HG03060 (cell line): ENCODE data around the gene PRELID1.
"Not testable (repeated sequence)": the region's sequence is repeated elsewhere in the genome, so short reads cannot be mapped to it uniquely, and the experiment has no call there.

Source experiments
- ATAC-seq: cut with Tn5 transposase; IDR thresholded peaks from one replicate; pipeline ENCODE4 v1.9.1; 2021; ENCODE audit warnings: low read depth, moderate number of reproducible peaks; ENCODE audit not compliant: unreplicated experiment

PRELID1 gene

DNA sequence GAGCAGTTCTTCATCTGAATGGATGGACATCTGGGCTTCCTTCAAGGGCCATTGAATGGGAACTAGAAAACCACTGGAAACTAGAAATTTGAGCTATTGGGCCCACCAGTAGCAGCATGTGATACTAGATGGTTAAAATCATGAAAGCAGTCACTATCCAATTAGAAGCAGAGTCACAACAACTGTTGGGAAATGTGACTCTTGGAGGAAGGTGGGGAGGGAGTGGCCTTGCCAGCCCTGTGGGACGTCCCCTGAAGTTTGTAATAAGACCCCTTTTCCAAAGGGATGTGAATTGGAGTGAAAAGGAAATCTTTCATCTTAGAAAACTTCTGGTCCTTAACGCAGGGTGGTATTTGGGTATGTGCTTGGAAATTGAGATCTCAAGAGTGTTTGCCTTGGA is 5.7 kb upstream of the PRELID1 start:
- ATAC-seq, result no peak

DNA sequence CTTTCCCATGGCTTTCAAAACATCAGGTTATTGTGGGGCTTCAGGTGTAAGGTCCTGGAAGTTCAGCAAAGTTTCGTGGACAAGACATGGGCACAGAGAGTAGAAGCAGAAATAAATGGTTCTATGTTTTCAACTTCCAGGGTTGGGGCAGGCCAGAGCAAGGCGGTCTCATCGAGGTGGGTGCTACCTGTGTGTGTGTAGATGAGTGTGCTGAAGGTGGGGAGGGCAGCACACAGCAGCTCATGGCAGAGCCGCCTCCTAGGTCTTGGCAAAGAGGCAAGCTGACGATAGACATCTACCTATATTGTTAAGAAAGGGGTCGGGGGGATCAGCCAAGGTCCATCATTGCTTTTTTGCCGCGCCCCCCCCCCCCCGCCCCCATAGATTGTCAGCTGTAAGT is 3.9 kb upstream of the PRELID1 start:
- ATAC-seq, result no peak

- peak; percentile 26 for ATAC-seq
Observed at GRCh38 chr5:177300236-177300880, 3.2 kb upstream of the PRELID1 start.

- ATAC-seq, result no peak
Observed at GRCh38 chr5:177300951-177301350, 2.6 kb upstream of the PRELID1 start.

GRCh38 chr5:177301503-177302165 is 2.0 kb upstream of the PRELID1 start:
- no peak for ATAC-seq

GRCh38 chr5:177302354-177303110 is 1.1 kb upstream of the PRELID1 start:
- no peak for ATAC-seq

DNA sequence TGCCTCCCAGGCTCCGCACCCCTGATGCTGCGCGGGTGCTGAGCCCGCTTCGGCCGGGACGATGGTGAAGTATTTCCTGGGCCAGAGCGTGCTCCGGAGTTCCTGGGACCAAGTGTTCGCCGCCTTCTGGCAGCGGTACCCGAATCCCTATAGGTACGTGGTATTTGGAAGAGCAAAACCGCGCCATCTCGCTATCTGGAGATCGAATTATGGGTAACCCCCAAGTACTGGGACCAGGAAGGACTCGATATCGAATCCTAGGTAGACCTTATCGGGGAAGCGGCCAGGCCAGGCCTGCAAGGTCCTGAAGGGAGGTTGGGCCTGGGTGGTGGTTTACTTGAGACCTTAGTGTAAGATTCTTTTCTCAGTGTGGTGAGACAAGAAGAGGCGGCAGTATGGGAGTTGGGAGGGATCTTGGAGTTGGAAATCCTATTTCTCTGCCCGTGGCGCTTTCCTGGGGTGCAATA is 359 bp downstream of the PRELID1 start:
- ATAC-seq, result no peak

DNA sequence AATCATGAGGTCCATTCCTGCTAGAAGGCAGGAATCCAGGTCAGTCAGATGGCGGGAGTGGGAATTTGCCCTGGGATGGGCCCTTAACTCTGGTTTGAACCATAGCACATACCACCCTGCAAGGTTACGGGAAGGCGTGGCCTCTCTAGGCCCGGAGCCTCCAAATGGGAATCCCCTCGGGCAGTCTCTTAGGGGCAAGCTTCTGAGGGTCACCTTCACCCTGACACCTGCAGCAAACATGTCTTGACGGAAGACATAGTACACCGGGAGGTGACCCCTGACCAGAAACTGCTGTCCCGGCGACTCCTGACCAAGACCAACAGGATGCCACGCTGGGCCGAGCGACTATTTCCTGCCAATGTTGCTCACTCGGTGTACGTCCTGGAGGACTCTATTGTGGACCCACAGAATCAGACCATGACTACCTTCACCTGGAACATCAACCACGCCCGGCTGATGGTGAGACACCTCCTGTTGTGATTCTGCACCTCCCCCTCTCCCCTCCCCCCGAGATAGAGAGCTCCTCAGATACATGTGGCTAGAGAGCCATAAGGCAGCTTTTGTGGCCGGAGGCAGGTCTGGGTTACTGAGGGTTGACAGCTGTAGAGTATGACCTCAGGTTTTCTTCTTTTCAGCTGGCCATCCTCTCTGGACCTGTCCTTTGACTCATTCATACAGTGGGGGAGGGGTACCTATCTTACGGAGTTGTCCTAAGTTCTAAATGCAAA is 957 bp downstream of the PRELID1 start:
- ATAC-seq, result no peak

- not testable (repeated sequence) for ATAC-seq
Observed at GRCh38 chr5:177306103-177306640, 2.6 kb downstream of the PRELID1 start.

GRCh38 chr5:177306674-177307543 is 3.3 kb downstream of the PRELID1 start:
- ATAC-seq, result no peak

GRCh38 chr5:177307544-177308363 is 4.2 kb downstream of the PRELID1 start:
- ATAC-seq, result no peak

DNA sequence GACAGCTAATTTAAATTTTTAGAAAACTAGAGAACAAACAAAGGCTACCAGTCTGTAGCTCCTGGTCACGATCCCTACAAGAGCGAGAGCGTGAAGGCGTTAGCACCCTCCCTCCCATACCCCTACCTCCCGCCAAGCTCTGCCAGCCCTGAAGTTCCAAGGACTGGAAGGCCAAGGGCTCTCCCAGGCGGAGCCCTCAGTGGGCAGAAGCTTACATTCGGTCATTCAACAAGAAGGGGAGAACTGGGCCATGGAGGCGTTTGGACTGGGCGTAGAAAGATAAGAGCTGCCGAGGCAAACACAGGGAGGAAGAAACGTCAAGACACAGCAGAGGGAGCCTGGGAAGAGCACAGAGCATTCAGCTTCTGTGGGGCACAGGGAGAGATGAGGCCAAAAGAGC is 5.1 kb downstream of the PRELID1 start:
- no peak for ATAC-seq

- ATAC-seq, result no peak
Observed at GRCh38 chr5:177309351-177310191, 6.0 kb downstream of the PRELID1 start.

DNA sequence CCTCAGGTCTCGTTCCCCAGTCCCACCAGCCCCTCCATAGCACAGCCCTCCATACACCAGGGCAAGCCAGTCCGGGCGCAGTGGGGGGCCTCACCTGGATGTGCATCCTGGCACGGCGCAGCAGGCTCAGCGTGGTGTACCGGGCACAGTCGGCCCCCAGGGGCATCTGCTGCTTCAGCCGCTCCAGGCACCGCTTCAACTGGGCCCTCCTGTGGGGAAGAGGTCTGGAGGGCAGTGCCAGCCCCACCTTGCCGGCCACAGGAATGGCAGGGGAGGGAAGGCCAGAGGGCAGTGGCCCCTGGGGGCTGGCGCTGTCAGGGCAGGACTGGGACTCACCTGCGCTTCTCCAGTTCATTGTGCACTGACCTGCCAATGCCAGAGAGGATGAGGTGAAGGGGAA is 6.7 kb downstream of the PRELID1 start:
- no peak for ATAC-seq

DNA sequence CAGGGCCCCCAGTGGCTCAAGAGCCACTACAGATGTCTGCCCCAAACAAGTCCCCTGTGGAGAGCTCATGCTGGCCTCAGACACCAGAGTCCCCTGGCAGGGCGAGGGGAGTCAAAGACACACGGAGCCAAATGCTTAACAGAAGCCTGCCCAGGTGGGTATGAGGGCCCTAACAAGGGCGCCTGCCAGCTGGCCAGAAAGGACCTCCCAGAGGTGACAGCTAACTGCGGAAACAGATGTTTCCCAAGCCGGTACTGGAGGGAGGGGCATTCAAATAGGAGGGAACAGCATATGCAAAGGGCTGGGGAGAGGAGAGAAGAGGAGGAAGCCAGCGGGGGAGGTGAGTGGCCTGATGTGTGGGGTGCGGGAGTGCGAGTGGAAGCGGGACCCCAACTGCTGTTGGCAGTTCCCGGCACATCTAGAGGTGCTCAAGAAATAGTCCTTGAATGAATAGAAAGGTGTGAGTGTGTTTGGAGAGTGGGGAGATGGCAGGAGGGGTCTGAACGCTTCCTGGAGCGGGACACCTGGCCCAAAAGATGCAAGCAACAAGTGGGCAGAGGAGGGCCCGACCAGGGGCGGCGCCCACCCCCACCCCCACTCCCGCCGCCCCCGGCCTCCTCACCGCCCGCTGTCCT is 7.3 kb downstream of the PRELID1 start:
- no peak for ATAC-seq

- ATAC-seq, result no peak
Observed at GRCh38 chr5:177311392-177311722, 7.8 kb downstream of the PRELID1 start.

DNA sequence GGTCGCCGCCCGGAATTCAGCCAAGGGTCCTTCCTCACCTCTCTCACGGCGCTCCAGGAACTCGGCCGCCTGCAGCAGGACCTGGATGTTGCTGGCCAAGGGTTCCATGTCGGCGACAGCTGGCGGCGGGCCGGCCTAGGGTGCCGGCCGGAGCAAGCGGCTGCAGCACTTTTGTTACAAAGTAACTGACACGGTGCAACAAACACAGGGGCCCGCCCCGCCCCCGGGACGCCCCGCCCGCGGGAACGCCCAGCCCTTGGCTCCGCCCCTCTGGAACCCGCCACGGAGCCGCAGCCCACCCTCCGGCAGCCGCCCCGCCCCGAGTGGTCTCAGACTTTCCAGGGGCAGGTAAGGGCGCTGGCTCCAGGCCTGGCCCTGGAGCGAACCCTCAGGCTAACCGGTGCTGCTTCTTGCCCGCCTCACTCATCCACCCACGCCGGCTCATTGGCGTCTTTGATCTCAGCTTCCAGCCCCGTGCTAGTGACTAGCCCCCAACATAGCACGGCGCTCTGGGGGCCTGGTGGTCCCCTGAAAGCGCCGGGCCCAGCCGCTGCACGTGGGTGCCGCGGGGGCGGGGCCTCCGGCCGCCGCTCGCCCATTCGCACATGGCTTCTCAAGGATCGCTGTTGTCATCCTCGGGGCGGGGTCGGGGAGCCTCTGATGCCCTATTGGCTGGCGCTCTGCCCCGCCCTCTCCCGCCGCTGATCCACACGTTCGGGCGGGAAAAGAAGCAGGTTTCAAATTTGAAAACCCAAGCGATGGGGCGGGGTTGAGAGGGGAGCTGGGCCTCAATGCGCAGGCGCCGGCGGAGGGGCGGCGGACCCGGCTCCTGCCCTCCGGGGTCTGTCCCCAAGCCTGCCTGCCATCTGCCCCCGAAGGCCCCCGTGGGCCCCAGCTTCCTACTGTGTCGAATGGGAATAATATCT is 8.4 kb downstream of the PRELID1 start, which contains the start of gene MXD3:
Gene MXD3 (minus strand): TSS at position 176 of the 926 bp plus-strand sequence. CDS start 68 bp downstream, at position 108.
- peak; percentile 47 for ATAC-seq
